SK-N-SH (cell line): ENCODE results near the gene COBL. TPM values are rescaled to one million over a fixed set of nuclear protein-coding genes. Genes with fewer than 3 reads are reported as not detected.

Experiments
- CTCF ChIA-PET: fragments of 300-600, 350-600 bp; formaldehyde crosslinking; extraction: SDS; loops from one replicate; lab custom pipeline; 2021; lab: Yijun Ruan, JAX
- POLR2A ChIA-PET: fragments of 350-600 bp; sonication (Branson Sonifier 250); formaldehyde crosslinking; extraction: SDS; loops from one replicate; lab custom pipeline; 2020; ENCODE audit warnings: antibody characterized with exemption, inconsistent platforms; lab: Yijun Ruan, JAX
- DNase-seq: peaks from one replicate; pipeline ENCODE4 v3.0.0; 2012
- H2AFZ ChIP-seq: fragments of 200-600 bp; sonication (generic); 2 replicates; pipeline ENCODE4 v1.8.1; 2016; ENCODE audit warnings: antibody characterized with exemption, mild to moderate bottlenecking, low read depth
- H3F3A ChIP-seq: fragments of 200-600 bp; sonication (generic); replicated peaks from 2 replicates; pipeline ENCODE3; 2016; ENCODE audit warnings: antibody characterized with exemption, mild to moderate bottlenecking; ENCODE audit not compliant: insufficient read depth
- H3K27ac ChIP-seq, 2 experiments: fragments of 200-500 bp in 1 of 2; fragments of 200-600 bp in 1 of 2; sonication (Bioruptor generic) in 1 of 2; sonication (generic), shearing (Covaris generic) in 1 of 2; 2 replicates each; pipeline versions ENCODE4 v1.5.1 to v1.6.1; 2014 to 2016; ENCODE audit warnings: low read depth in 2 of 2, inconsistent platforms in 1 of 2, low read length in 1 of 2, mild to moderate bottlenecking in 1 of 2, mixed read lengths in 1 of 2
- H3K27me3 ChIP-seq: fragments of 200-600 bp; sonication (generic), shearing (Covaris generic); 2 replicates; pipeline ENCODE4 v1.6.1; 2016; ENCODE audit warnings: mixed run types; ENCODE audit not compliant: insufficient read depth
- H3K36me3 ChIP-seq, 2 experiments: fragments of 200-500 bp in 1 of 2; fragments of 200-600 bp in 1 of 2; sonication (Bioruptor generic) in 1 of 2; sonication (generic) in 1 of 2; replicated peaks in 1 of 2; 2 replicates each; pipeline versions ENCODE3 to v1.5.1; 2014 to 2016; ENCODE audit warnings: low read length in 1 of 2, mild to moderate bottlenecking in 1 of 2; ENCODE audit not compliant: insufficient read depth in 2 of 2, control insufficient read depth in 1 of 2
- H3K4me1 ChIP-seq, 2 experiments: fragments of 200-500 bp in 1 of 2; fragments of 200-600 bp in 1 of 2; sonication (Bioruptor generic) in 1 of 2; sonication (generic), shearing (Covaris generic) in 1 of 2; 2 replicates each; pipeline versions ENCODE4 v1.5.1 to v1.6.1; 2014 to 2016; ENCODE audit warnings: low read depth in 1 of 2, low read length in 1 of 2, mixed run types in 1 of 2; ENCODE audit not compliant: insufficient read depth in 2 of 2, control insufficient read depth in 1 of 2
- H3K4me2 ChIP-seq: fragments of 200-600 bp; sonication (generic), shearing (Covaris generic); 2 replicates; pipeline ENCODE4 v1.6.1; 2017; ENCODE audit warnings: mixed run types
- H3K4me3 ChIP-seq, 2 experiments: fragments of 200-500 bp in 1 of 2; fragments of 200-600 bp in 1 of 2; sonication (Bioruptor generic) in 1 of 2; sonication (generic), shearing (Covaris generic) in 1 of 2; 2 replicates each; pipeline versions ENCODE4 v1.5.1 to v1.8.1; 2014 to 2016; ENCODE audit warnings: low read depth in 2 of 2, inconsistent platforms in 1 of 2, low read length in 1 of 2, mild to moderate bottlenecking in 1 of 2, mixed read lengths in 1 of 2, moderate library complexity in 1 of 2
- H3K79me2 ChIP-seq: fragments of 200-600 bp; sonication (generic); 2 replicates; pipeline ENCODE4 v1.8.1; 2017; ENCODE audit warnings: mild to moderate bottlenecking; ENCODE audit not compliant: insufficient read depth
- H3K9ac ChIP-seq: fragments of 200-600 bp; sonication (generic); 2 replicates; pipeline ENCODE4 v1.6.1; 2017; ENCODE audit warnings: mixed run types
- H3K9me2 ChIP-seq: fragments of 200-600 bp; sonication (generic); 2 replicates; pipeline ENCODE4 v1.6.1; 2017; ENCODE audit warnings: mixed run types
- H3K9me3 ChIP-seq: fragments of 200-600 bp; sonication (generic); 2 replicates; pipeline ENCODE4 v1.6.1; 2017; ENCODE audit warnings: mixed run types, mild to moderate bottlenecking, moderate library complexity
- H4K20me1 ChIP-seq: fragments of 200-600 bp; sonication (generic); 2 replicates; pipeline ENCODE4 v1.6.1; 2017; ENCODE audit warnings: mild to moderate bottlenecking, mixed run types; ENCODE audit not compliant: insufficient read depth
- FOSL2 ChIP-seq: IDR thresholded peaks from 2 replicates; pipeline ENCODE4 v1.4.0; 2012; ENCODE audit warnings: low read depth, mild to moderate bottlenecking, moderate library complexity, borderline replicate concordance
- FOXJ3 ChIP-seq: sonication (generic); formaldehyde crosslinking; IDR thresholded peaks from 2 replicates; pipeline ENCODE4 v1.5.1; 2020; ENCODE audit warnings: mild to moderate bottlenecking, missing genetic modification reagents
- FOXM1 ChIP-seq: IDR thresholded peaks from 2 replicates; pipeline ENCODE4 v1.4.0; 2012; ENCODE audit warnings: low read depth, mild to moderate bottlenecking
- GATA2 ChIP-seq: sonication (generic); formaldehyde crosslinking; IDR thresholded peaks from 2 replicates; pipeline ENCODE4 v1.5.0; 2020; ENCODE audit warnings: mild to moderate bottlenecking, missing genetic modification reagents
- MXI1 ChIP-seq: IDR thresholded peaks from 2 replicates; pipeline ENCODE4 v1.6.1; 2012; ENCODE audit warnings: mild to moderate bottlenecking, low read depth, low read length, improper control_type of control experiment
- NFIC ChIP-seq: IDR thresholded peaks from 2 replicates; pipeline ENCODE4 v1.4.0; 2012; ENCODE audit warnings: borderline replicate concordance
- NRF1 ChIP-seq: IDR thresholded peaks from 2 replicates; pipeline ENCODE4 v1.6.1; 2012; ENCODE audit warnings: low read depth, mild to moderate bottlenecking, low read length
- POLR2AphosphoS5 ChIP-seq: IDR thresholded peaks from 2 replicates; pipeline ENCODE4 v1.6.1; 2012; ENCODE audit warnings: low read depth, low read length
- RAD21 ChIP-seq: IDR thresholded peaks from 2 replicates; pipeline ENCODE4 v1.6.1; 2012; ENCODE audit warnings: mild to moderate bottlenecking, low read length
- SIN3A ChIP-seq: IDR thresholded peaks from 2 replicates; pipeline ENCODE4 v1.6.1; 2012; ENCODE audit warnings: low read depth, mild to moderate bottlenecking, low read length, moderate library complexity, borderline replicate concordance
- SMC3 ChIP-seq: IDR thresholded peaks from 2 replicates; pipeline ENCODE4 v1.6.1; 2012; ENCODE audit warnings: low read depth, low read length, improper control_type of control experiment
- TAF1 ChIP-seq: IDR thresholded peaks from 2 replicates; pipeline ENCODE4 v1.6.1; 2012; ENCODE audit warnings: low read depth, mild to moderate bottlenecking, low read length, moderate library complexity, borderline replicate concordance
- TEAD4 ChIP-seq: IDR thresholded peaks from 2 replicates; pipeline ENCODE4 v1.4.0; 2012; ENCODE audit warnings: mild to moderate bottlenecking, borderline replicate concordance; ENCODE audit not compliant: insufficient read depth
- YY1 ChIP-seq: IDR thresholded peaks from 2 replicates; pipeline ENCODE4 v1.4.0; 2012; ENCODE audit warnings: low read depth, mild to moderate bottlenecking
- WGBS: methylation state at CpG from one replicate; pipeline ENCODE4 v1.1.6; 2017; ENCODE audit warnings: low lambda C conversion rate; 5-methylcytosine and 5-hydroxymethylcytosine counted together
- polyA plus RNA-seq, 3 experiments: library from polyadenylated mRNA; depleted of rRNA; stranded (reverse); fragments of >200 nt; gene quantifications; 2 replicates each; pipeline ENCODE4 v1.2.3, GENCODE V29; 2012
- TF ChIP-seq, protein P1 (sequence below): IDR thresholded peaks from 2 replicates; pipeline ENCODE4 v1.4.0; 2012; ENCODE audit warnings: low read depth, borderline replicate concordance
- TF ChIP-seq, protein P2 (sequence below): IDR thresholded peaks from 2 replicates; pipeline ENCODE4 v1.4.0; 2012; ENCODE audit warnings: low read depth
- TF ChIP-seq, protein P3 (sequence below): IDR thresholded peaks from 2 replicates; pipeline ENCODE4; 2012
- TF ChIP-seq, protein P4 (sequence below): IDR thresholded peaks from 2 replicates; pipeline ENCODE4 v1.4.0; 2012; ENCODE audit warnings: low read depth, borderline replicate concordance
- TF ChIP-seq, protein P5 (sequence below): fragments of 150-350 bp; IDR thresholded peaks from 2 replicates; pipeline ENCODE4 v1.6.1; 2017; ENCODE audit warnings: antibody characterized with exemption, low read length, low read depth, borderline replicate concordance
- TF ChIP-seq, protein P6 (sequence below): IDR thresholded peaks from 2 replicates; pipeline ENCODE4 v1.6.1; 2012; ENCODE audit warnings: mild to moderate bottlenecking, low read depth, low read length, moderate library complexity

COBL gene
- polyA plus RNA-seq, 1 of the 3 experiments (the other 2 are of a cell fraction): under 0.01 TPM

DNA sequence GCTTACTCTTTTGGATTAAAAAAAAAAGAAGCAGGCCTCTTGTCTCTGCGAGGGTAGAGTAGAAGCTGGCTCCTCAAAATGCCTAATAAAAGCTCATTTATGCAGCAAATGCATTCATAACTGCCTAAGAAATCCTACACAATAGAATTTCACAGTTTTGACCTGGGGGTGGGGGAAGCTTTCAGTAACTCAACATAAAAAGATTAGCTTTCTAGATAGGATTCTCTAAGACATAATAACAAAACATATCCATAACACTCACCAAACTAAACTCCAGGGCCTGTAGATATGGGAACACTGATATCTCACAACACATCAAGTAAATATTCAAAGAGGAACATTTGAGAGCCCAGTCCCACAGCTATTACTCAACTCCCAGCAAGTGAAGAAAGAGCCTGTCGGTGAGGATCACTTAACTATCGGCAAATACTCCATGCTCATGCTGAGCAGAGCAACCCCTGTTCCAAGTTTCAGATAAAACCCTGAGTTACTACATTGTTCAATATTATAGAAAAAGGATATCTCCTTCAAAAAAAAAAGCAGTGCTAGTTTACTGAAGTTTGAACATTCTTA, 88.1 kb downstream of the COBL start:
- 16% methylated on average over 3 of the region's 3 CpGs for WGBS

DNA sequence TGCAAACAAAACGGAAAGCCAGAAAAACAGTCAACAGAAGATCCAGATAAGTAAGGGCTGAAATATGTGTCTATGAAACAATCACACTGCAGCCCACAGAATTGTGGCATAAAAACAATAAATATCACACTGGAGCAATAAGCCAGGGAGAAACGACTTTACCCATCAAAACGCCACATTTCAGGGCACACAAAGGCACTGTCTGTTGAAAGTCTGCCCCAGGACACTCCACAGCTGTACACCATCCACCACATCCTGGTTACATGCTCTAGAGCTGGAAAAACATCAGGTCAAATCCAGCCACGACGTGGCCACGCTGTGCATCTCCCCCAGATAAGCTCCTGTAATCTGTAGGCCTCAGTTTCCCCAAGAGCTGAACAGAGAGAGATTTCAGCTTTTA, 88.7 kb downstream of the COBL start:
- POLR2A ChIA-PET: no interaction called here
- Histone ChIP-seq H3K9me2 (no peaks in the 10 kb centered on the region), H3K4me2 (no peak overlapping the region), H3K4me1 (no peaks in the 10 kb centered on the region), H3F3A (no peaks in the 10 kb centered on the region), H4K20me1 (no peaks in the 10 kb centered on the region), H3K27me3 (no peaks in the 10 kb centered on the region), H3K36me3 (no peaks in the 10 kb centered on the region), H2AFZ (no peak overlapping the region), H3K9me3 (no peaks in the 10 kb centered on the region), H3K79me2 (no peaks in the 10 kb centered on the region), H3K4me3 (no peak overlapping the region), H3K27ac (no peak overlapping the region), H3K9ac (no peak overlapping the region)
- no peak for DNase-seq
- 8% methylated on average over 6 of the region's 6 CpGs for WGBS
- CTCF ChIA-PET: no interaction called here
- TF ChIP-seq, protein P1, sequence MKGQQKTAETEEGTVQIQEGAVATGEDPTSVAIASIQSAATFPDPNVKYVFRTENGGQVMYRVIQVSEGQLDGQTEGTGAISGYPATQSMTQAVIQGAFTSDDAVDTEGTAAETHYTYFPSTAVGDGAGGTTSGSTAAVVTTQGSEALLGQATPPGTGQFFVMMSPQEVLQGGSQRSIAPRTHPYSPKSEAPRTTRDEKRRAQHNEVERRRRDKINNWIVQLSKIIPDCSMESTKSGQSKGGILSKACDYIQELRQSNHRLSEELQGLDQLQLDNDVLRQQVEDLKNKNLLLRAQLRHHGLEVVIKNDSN: no peak
- TF ChIP-seq, protein P2, sequence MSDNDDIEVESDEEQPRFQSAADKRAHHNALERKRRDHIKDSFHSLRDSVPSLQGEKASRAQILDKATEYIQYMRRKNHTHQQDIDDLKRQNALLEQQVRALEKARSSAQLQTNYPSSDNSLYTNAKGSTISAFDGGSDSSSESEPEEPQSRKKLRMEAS: no peak
- TF ChIP-seq YY1 (no peak), MXI1 (no peak), GATA2 (CRISPR knock-in tag) (no peak), NFIC (no peak), TAF1 (no peak), SIN3A (no peak)
- TF ChIP-seq, protein P3, sequence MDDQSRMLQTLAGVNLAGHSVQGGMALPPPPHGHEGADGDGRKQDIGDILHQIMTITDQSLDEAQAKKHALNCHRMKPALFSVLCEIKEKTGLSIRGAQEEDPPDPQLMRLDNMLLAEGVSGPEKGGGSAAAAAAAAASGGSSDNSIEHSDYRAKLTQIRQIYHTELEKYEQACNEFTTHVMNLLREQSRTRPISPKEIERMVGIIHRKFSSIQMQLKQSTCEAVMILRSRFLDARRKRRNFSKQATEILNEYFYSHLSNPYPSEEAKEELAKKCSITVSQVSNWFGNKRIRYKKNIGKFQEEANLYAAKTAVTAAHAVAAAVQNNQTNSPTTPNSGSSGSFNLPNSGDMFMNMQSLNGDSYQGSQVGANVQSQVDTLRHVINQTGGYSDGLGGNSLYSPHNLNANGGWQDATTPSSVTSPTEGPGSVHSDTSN: no peak
- TF ChIP-seq, protein P4, sequence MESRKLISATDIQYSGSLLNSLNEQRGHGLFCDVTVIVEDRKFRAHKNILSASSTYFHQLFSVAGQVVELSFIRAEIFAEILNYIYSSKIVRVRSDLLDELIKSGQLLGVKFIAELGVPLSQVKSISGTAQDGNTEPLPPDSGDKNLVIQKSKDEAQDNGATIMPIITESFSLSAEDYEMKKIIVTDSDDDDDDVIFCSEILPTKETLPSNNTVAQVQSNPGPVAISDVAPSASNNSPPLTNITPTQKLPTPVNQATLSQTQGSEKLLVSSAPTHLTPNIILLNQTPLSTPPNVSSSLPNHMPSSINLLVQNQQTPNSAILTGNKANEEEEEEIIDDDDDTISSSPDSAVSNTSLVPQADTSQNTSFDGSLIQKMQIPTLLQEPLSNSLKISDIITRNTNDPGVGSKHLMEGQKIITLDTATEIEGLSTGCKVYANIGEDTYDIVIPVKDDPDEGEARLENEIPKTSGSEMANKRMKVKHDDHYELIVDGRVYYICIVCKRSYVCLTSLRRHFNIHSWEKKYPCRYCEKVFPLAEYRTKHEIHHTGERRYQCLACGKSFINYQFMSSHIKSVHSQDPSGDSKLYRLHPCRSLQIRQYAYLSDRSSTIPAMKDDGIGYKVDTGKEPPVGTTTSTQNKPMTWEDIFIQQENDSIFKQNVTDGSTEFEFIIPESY: no peak
- TF ChIP-seq, protein P5, sequence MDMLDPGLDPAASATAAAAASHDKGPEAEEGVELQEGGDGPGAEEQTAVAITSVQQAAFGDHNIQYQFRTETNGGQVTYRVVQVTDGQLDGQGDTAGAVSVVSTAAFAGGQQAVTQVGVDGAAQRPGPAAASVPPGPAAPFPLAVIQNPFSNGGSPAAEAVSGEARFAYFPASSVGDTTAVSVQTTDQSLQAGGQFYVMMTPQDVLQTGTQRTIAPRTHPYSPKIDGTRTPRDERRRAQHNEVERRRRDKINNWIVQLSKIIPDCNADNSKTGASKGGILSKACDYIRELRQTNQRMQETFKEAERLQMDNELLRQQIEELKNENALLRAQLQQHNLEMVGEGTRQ: no peak

More for the DNA sequence above, 88.1 kb downstream of the COBL start:
- H3K79me2 ChIP-seq: no peaks in the 10 kb centered on the region
- H3K4me1 ChIP-seq: no peaks in the 10 kb centered on the region
- H3K9me2 ChIP-seq: no peaks in the 10 kb centered on the region
- no peak overlapping the region for H3K9ac ChIP-seq
- ChIA-PET POLR2A (no interaction called here), CTCF (interaction anchor here (0.6 to 1.0 kb wide), 2 partner anchors 12 to 813 kb away, joined by 4 to 5 read pairs; no protein-coding TSS in a partner anchor)
- H3K27ac ChIP-seq: no peak overlapping the region
- no peaks in the 10 kb centered on the region for H3K9me3 ChIP-seq
- no peak overlapping the region for H2AFZ ChIP-seq
- TF ChIP-seq TEAD4 (no peak), FOSL2 (no peak), POLR2AphosphoS5 (no peak), NRF1 (no peak), RAD21 (no peak), FOXJ3 (no peak), SMC3 (no peak), FOXM1 (no peak)
- TF ChIP-seq, protein P2: no peak
- TF ChIP-seq, protein P6, sequence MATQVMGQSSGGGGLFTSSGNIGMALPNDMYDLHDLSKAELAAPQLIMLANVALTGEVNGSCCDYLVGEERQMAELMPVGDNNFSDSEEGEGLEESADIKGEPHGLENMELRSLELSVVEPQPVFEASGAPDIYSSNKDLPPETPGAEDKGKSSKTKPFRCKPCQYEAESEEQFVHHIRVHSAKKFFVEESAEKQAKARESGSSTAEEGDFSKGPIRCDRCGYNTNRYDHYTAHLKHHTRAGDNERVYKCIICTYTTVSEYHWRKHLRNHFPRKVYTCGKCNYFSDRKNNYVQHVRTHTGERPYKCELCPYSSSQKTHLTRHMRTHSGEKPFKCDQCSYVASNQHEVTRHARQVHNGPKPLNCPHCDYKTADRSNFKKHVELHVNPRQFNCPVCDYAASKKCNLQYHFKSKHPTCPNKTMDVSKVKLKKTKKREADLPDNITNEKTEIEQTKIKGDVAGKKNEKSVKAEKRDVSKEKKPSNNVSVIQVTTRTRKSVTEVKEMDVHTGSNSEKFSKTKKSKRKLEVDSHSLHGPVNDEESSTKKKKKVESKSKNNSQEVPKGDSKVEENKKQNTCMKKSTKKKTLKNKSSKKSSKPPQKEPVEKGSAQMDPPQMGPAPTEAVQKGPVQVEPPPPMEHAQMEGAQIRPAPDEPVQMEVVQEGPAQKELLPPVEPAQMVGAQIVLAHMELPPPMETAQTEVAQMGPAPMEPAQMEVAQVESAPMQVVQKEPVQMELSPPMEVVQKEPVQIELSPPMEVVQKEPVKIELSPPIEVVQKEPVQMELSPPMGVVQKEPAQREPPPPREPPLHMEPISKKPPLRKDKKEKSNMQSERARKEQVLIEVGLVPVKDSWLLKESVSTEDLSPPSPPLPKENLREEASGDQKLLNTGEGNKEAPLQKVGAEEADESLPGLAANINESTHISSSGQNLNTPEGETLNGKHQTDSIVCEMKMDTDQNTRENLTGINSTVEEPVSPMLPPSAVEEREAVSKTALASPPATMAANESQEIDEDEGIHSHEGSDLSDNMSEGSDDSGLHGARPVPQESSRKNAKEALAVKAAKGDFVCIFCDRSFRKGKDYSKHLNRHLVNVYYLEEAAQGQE: no peak
- H4K20me1 ChIP-seq: no peaks in the 10 kb centered on the region
- no peak overlapping the region for H3K4me2 ChIP-seq
- DNase-seq: no peak
- H3K27me3 ChIP-seq: no peaks in the 10 kb centered on the region
- no peaks in the 10 kb centered on the region for H3K36me3 ChIP-seq
- H3F3A ChIP-seq: no peaks in the 10 kb centered on the region
- no peak overlapping the region for H3K4me3 ChIP-seq
